Right renal cortex interstitium (tissue), 3 donors: ENCODE data around the gene BRICD5. TPM values are rescaled to one million over a fixed set of nuclear protein-coding genes. Genes with fewer than 3 reads are reported as not detected.

ENCODE experiments used
- DNase-seq, 3 donors: peaks; one replicate each; pipeline ENCODE4 v3.0.0-alpha.2; 2013; ENCODE audit warnings: low read depth in 3 of 3, low spot score in 2 of 3
- polyA plus RNA-seq, 3 donors: library from polyadenylated mRNA; unstranded; fragments of 120-200 nt; gene quantifications; one replicate each; pipeline ENCODE4 v1.2.1, GENCODE V29; 2013; ENCODE audit not compliant: insufficient read length in 3 of 3

Gene BRICD5
- polyA plus RNA-seq, 3 donors, result 3.0 to 4.1 (median 3.0) TPM

DNA sequence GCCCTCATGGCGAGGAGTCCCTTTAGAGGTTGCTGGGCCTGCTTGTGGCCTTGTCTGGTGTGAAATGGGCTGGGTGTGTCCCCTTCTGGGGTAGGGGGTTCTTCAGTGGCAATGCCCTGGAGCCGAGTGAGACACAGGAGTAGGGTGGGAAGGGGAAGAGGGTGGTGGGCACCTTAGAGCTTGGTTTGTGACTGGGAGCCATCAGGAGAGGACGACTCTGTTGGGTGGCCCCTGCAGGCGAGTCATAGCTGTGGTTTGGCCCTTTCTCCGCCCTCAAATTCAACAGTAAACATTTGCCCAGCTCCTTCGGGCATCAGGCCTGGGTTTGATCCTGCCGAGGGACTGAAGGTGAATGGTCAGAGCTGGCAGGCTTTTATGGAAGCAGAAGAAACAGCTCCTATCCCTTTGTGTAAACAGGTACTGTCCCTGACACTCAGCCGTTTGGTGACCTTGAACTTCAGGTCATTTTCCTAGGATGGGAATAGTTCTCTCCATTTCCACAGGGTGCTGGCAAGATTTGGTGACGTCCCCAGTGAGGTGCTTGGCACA is 15.7 kb upstream of the BRICD5 start:
- no peak for DNase-seq

DNA sequence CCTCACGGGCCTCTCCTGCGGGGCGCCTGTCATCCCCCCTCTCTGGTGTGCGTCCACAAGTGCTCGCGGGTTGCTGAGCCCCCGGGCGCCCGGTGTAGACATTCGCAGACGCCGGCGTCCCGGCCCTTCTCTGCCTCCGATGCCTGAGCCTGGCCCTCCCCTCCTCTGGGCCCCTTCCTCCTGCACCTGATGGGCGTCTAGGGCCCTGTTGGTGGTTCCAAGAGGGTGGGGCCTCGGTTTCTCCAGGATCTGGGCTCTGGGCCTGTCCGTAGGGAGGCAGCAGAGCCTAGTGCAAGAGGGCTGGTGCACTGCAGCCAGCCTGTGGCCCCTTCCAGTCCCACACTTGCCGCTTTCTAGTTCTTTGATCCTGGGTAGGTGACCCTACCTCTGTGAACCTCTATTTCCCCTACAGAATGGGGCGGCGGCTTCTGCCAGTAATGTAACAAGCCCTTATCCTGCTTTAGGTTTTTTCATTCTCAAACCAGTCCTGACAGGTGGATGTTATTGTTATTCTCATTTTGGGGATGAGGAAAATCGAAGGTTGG is 13.4 kb upstream of the BRICD5 start:
- DNase-seq, result no peak

DNA sequence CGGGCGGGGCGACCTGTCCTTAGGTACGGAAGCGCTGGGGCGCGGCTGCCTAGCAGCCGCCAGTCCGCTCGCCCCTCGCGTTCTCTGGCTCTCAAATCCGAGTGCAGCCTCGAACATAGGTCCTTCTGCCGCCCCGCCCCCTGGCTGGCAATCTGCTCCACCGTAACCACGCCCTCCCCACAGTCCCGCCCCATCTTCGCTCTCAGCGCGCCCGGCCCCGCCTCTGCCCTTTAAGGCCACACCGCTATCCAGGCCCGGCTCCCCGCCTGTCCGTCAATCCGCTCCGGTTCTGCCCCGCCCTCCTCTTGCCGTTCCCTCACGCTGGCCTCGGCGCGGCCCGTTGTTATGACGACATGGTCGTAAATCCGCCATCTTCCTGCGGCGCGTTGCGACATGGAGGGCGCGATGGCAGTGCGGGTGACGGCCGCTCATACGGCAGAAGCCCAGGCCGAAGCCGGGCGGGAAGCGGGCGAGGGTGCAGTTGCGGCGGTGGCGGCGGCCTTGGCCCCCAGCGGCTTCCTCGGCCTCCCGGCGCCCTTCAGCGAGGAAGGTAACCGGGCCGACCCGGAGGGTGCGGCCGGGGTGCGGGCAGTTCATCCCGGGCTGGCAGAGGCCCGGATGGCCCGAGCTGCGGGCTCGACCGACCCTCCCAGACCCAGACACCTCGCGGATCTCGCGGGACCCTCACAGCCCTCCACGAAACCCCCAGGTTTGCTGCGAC is 12.7 kb upstream of the BRICD5 start, which contains the start of gene E4F1:
TSS of gene E4F1 (plus strand) at position 371 of the 721 bp plus-strand sequence. CDS start at position 394, 23 bp downstream.
- DNase-seq, result peak; percentile 88 to 98 (median 94)

DNA sequence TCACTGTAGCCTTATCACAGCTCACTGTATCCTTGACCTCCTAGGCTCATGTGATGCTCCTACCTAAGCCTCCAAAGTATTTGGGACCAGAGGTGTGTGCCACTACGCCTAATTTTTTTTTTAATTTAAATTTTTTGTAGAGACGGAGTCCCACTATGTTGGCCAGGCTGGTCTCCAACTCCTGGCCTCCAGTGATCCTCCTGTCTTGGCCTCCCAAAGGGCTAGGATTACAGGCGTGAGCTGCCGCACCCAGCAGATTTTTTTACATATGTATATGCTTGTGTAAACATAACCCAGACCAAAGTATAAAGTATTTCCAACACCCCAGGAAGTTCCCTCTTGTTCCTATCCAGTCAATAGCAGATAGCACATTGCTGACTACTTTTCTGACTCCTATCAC is 5.7 kb upstream of the BRICD5 start:
- DNase-seq, result no peak

DNA sequence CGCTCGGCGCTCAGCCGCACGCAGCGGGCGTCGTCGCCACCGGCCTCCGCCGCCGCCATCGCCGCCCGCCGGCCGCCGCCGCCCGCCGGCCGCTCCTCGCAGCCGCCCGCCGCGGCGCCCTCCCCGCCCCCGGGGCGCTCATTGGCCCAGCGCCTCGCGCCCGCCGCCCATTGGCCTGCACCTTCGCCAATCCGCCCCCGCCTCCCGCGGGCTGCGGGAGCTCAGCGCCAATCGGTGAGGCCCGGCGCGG is 4.0 kb upstream of the BRICD5 start, which contains the start of gene PGP:
TSS of gene PGP (minus strand) at position 122 of the 250 bp plus-strand sequence. CDS start at position 59, 63 bp downstream.
- DNase-seq, result no peak

DNA sequence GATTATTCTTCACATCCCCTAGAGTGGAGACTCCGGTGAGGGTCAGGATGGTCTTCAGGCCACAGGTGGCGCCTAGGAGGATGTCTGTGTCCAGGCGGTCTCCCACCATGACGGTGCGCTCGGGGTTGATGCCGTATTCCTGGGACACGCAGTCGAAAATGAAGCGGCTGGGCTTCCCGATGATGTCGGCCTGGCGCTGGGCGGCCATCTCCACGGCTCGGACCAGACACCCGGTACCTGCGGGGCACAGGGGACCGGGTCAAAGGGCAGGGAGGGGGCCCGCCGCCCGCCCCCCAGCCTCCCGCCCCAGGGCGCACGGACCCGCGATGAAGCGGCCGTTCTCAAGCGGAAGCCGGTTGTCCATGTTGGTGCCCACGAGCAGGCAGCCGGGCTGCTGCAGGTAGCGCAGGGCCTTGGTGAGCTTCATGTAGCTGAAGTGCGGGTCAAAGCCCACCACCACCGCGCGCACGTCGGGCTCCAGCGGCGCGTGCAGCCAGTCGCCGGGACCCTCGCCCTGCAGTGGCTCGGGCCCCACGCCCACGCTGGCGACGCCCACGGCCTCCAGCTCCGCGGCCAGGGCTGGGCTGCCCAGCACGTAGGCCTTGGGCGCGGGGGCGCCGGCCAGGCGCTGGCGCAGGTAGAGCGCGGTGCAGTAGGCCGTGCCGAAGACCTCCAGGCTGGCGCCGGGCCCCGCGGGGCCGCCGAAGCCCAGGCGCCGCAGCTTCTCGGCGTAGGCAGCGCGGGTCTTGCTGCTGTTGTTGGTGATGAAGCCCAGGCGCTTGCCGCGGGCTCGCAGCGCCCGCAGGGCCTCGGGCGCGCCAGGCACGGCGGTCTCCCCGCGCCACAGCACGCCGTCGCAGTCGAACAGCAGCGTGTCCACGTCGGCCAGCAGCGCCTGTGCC is 3.4 kb upstream of the BRICD5 start:
- no peak for DNase-seq

- no peak for DNase-seq
These were observed 2.0 kb upstream of the BRICD5 start for GRCh38 chr16:2212362-2213324.

DNA sequence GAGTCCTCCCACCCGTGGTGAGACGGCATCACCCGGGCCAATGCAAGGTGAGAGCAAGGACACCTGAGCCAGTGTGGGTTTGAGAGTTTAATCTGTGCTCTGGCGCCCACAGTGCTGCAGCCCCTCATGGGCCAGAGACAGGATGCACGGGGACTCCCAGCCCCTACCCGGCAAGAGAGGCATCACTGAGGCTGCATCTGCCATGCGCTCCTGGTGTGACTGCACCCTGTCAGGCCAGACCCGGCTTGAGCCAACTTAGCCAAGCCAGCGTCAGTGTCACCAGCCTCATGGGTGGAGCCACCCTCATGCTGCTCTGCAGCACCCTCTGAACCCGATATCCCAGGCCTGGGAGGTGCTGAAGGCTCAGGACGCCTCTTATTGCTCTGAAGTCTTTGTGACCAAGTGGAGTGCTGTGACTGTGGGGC is 1.3 kb upstream of the BRICD5 start:
- no peak for DNase-seq

DNA sequence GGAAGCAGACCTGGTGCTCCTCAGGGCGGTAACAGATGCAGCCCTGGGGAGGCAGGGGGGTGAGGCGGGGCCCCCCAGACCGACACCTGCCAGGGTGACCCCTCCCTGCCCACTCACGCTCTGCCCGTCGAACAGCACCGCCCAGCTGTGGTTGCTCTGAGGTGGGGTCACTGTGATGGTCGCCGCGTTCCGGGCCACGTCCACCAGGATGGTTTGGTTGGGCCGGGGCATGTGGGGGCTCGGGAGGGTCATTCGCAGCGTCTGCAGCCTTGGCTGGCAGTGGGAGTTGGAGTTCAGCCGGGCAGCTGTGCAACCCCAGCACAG is 692 bp downstream of the BRICD5 start:
- DNase-seq, result no peak

GRCh38 chr16:2209258-2210008 is 1.2 kb downstream of the BRICD5 start:
- no peak for DNase-seq

- DNase-seq, result no peak
These were observed 1.9 kb downstream of the BRICD5 start for GRCh38 chr16:2208772-2209171.

DNA sequence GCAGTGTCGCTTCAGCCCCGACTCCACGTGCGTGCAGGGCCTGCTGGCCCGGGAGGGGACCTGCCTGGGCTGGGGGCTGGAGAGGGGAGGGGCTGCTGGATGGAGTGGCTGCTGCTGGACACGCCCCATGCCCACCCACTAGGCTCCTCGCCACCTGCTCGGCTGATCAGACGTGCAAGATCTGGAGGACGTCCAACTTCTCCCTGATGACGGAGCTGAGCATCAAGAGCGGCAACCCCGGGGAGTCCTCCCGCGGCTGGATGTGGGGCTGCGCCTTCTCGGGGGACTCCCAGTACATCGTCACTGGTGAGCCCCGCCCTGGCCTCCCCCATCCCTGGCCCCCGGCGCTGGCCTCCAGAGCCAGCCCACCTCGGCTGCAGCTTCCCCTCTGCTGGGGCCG is 2.4 kb downstream of the BRICD5 start:
- no peak for DNase-seq

DNA sequence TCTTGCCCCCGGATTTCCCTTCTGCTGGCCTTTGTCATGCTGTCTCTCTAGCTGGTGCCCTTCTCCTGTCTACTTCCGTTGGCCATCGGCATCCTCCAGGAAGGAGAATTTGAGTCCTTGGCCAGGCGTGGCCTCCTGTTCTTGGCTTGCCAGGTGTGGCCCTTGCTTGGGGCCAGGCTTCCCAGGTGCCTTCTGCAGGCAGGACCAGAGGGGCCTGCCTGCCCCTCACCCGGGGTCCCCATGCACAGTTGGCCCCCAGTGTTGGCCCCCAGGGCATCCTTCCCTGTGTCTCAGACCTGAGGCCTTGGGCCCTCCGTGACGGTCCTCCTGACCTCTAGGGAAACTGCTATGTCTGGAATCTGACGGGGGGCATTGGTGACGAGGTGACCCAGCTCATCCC is 2.8 kb downstream of the BRICD5 start:
- no peak for DNase-seq

DNA sequence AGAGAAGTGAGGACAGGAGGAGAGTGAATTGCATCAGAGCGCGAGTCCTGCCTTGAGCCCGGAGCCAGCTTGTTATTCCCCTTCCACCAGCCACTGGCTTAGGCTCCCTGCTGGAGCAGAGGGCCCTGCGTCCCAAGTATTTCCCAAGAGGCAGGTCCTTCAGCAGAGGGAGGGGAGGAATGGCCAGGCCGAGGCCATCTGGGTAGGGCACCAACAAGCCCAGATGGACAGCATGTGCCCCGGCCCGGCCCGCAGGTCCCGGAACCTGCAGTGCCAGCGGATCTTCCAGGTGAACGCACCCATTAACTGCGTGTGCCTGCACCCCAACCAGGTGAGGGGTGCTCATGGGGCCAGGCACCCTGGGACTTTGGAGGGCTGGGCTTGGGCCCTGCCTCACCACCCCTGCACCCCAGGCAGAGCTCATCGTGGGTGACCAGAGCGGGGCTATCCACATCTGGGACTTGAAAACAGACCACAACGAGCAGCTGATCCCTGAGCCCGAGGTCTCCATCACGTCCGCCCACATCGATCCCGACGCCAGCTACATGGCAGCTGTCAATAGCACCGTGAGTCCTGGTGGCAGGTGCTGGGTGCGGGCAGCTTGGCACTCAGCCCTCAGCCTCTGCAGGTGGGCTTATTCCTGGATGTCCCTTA is 3.8 kb downstream of the BRICD5 start:
- DNase-seq, result no peak

DNA sequence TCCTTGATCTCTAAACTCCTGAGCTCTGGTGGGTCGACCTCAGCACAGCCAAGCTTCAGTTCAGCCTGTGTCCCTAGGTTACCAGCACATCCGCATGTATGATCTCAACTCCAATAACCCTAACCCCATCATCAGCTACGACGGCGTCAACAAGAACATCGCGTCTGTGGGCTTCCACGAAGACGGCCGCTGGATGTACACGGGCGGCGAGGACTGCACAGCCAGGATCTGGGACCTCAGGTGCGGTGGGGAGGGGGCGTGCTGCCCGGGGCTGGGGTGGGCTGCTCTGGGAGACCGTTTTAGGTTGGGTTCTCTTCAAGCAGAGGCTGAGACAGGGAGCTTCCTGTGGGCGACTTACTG is 4.3 kb downstream of the BRICD5 start:
- DNase-seq, result no peak

- DNase-seq, result no peak
These were observed 4.7 kb downstream of the BRICD5 start for GRCh38 chr16:2205967-2206313.

GRCh38 chr16:2205104-2205966 is 5.3 kb downstream of the BRICD5 start, which contains the start of gene MLST8:
Gene MLST8, plus strand, starts transcription at chr16:2205454. Its CDS starts 632 bp downstream, at chr16:2206086.
- peak in 2 of 3 donors; percentile 76 to 77 for DNase-seq

GRCh38 chr16:2204416-2205103 is 6.1 kb downstream of the BRICD5 start:
- no peak for DNase-seq
